A673 (cell line): ENCODE data around the gene INPP5A. TPM values are rescaled to one million over a fixed set of nuclear protein-coding genes. Genes with fewer than 3 reads are reported as not detected.
"Not testable (repeated sequence)": the region's sequence is repeated elsewhere in the genome, so short reads cannot be mapped to it uniquely, and the experiment has no call there.

Source experiments
- BruUV-seq: library from RNA; stranded (reverse); fragments of 400-500 nt; replicated peaks from 2 replicates; lab custom pipeline; 2021; lab: Mats Ljungman, UMichigan
- CTCF ChIA-PET: fragments of 300-600 bp; sonication (Branson Sonifier 250); formaldehyde crosslinking; loops from one replicate; lab custom pipeline; 2022; ENCODE audit warnings: antibody characterized with exemption; lab: Charles Lee
- POLR2A ChIA-PET: fragments of 300-600 bp; sonication (Branson Sonifier 250); formaldehyde crosslinking; loops from one replicate; lab custom pipeline; 2022; ENCODE audit warnings: antibody characterized with exemption; ENCODE audit not compliant: low non-redundant PET; lab: Charles Lee
- DNase-seq: peaks from one replicate; pipeline ENCODE4 v3.0.0-alpha.2; 2015; ENCODE audit warnings: low spot score
- H3K27ac ChIP-seq: fragments of 200-600 bp; sonication (generic); 2 replicates; pipeline ENCODE4 v1.5.1; 2016; ENCODE audit warnings: mixed run types, low read depth, mild to moderate bottlenecking, mixed read lengths, antibody characterized with exemption, low read length; ENCODE audit not compliant: poor library complexity, severe bottlenecking
- H3K27me3 ChIP-seq: fragments of 200-600 bp; sonication (generic); replicated peaks from 2 replicates; pipeline ENCODE4 v1.6.1; 2017; ENCODE audit warnings: mixed run types, low read depth, mild to moderate bottlenecking, mixed read lengths, antibody characterized with exemption, low read length; ENCODE audit not compliant: insufficient read depth, poor library complexity
- H3K36me3 ChIP-seq: fragments of 200-600 bp; sonication (generic); 2 replicates; pipeline ENCODE4 v1.6.1; 2016; ENCODE audit warnings: mixed run types, mild to moderate bottlenecking, mixed read lengths, antibody characterized with exemption, low read length; ENCODE audit not compliant: insufficient read depth, poor library complexity, severe bottlenecking
- H3K4me1 ChIP-seq: fragments of 200-600 bp; sonication (generic); 2 replicates; pipeline ENCODE4 v1.6.1; 2017; ENCODE audit warnings: mixed run types, mild to moderate bottlenecking, mixed read lengths, antibody characterized with exemption, low read length; ENCODE audit not compliant: insufficient read depth, poor library complexity, severe bottlenecking
- H3K4me3 ChIP-seq: fragments of 200-600 bp; sonication (generic); 2 replicates; pipeline ENCODE4 v1.5.1; 2016; ENCODE audit warnings: low read depth, mixed run types, mild to moderate bottlenecking, mixed read lengths, low read length; ENCODE audit not compliant: poor library complexity, severe bottlenecking
- H3K9me3 ChIP-seq: fragments of 200-600 bp; sonication (generic); 2 replicates; pipeline ENCODE4 v1.6.1; 2016; ENCODE audit warnings: mixed run types, low read depth, mild to moderate bottlenecking, mixed read lengths, antibody characterized with exemption, low read length; ENCODE audit not compliant: poor library complexity, severe bottlenecking
- CTCF ChIP-seq: fragments of 300-800, 200-600 bp; sonication (generic); conservative IDR thresholded peaks from 2 replicates; pipeline ENCODE4 v1.5.1; 2017; ENCODE audit warnings: low read depth, mild to moderate bottlenecking, antibody characterized with exemption, low read length, moderate library complexity, mixed read lengths
- EZH2 ChIP-seq: fragments of 200-600 bp; sonication (generic); IDR thresholded peaks from 2 replicates; pipeline ENCODE4 v1.6.1; 2017; ENCODE audit warnings: borderline replicate concordance, low read depth, mild to moderate bottlenecking, mixed read lengths, antibody characterized with exemption, low read length; ENCODE audit not compliant: poor library complexity, severe bottlenecking
- intact Hi-C: fragments of 100-400 bp; cut with micrococcal nuclease; formaldehyde crosslinking; loops from one replicate; pipeline ENCODE4 v1.10.0; 2022; ENCODE audit not compliant: unreplicated experiment
- total RNA-seq: library from RNA; stranded (reverse); gene quantifications from 2 replicates; pipeline ENCODE4 v1.2.3, GENCODE V29; 2021

The INPP5A gene
- total RNA-seq, 1 experiment from 2014 or later, result 21.8 TPM

- no peaks in the 10 kb centered on the region for H3K36me3 ChIP-seq
- H3K9me3 ChIP-seq, result no peaks in the 10 kb centered on the region
- no peak for TF ChIP-seq EZH2
- no peak for TF ChIP-seq CTCF
- no peak for DNase-seq
- intact Hi-C loops, result no loop called here
- H3K27me3 ChIP-seq, result no peaks in the 10 kb centered on the region
- H3K27ac ChIP-seq, result no peak overlapping the region
- ChIA-PET POLR2A (no interaction called here), CTCF (no interaction called here)
- no peak overlapping the region for H3K4me3 ChIP-seq
- BruUV-seq, result no TSS peak
- no peaks in the 10 kb centered on the region for H3K4me1 ChIP-seq
Measured at GRCh38 chr10:132679217-132679595, 141.6 kb downstream of the INPP5A start.

DNA sequence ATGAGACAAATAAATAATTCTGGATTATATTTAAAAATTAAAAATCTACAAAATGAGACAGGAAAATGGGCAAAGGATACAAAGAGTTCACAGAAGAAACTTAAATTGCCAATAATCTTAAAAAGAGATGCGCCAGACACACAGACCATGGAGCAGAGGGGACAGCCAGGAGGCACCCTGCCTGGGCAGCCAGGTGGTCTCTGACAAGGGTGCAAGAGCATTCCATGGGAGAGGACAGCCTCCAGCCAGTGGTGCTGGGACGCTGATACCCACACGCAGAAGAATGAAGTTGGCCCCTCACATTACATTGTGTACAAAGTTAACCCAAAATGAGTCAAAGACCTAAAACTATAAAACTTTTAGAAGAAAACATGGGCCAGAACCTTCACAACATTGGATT is 142.1 kb downstream of the INPP5A start:
- no peak overlapping the region for H3K27ac ChIP-seq
- intact Hi-C loops, result no loop called here
- CTCF ChIA-PET, result no interaction called here
- no peaks in the 10 kb centered on the region for H3K27me3 ChIP-seq
- H3K4me3 ChIP-seq, result no peak overlapping the region
- no peaks in the 10 kb centered on the region for H3K9me3 ChIP-seq
- DNase-seq, result no peak
- H3K4me1 ChIP-seq, result no peaks in the 10 kb centered on the region
- TF ChIP-seq EZH2 (no peak), CTCF (no peak)
- POLR2A ChIA-PET, result no interaction called here
- no peaks in the 10 kb centered on the region for H3K36me3 ChIP-seq
- no TSS peak for BruUV-seq

- intact Hi-C loops, BruUV-seq: not testable (repeated sequence)
Measured at GRCh38 chr10:132680741-132681140, 143.2 kb downstream of the INPP5A start.

DNA sequence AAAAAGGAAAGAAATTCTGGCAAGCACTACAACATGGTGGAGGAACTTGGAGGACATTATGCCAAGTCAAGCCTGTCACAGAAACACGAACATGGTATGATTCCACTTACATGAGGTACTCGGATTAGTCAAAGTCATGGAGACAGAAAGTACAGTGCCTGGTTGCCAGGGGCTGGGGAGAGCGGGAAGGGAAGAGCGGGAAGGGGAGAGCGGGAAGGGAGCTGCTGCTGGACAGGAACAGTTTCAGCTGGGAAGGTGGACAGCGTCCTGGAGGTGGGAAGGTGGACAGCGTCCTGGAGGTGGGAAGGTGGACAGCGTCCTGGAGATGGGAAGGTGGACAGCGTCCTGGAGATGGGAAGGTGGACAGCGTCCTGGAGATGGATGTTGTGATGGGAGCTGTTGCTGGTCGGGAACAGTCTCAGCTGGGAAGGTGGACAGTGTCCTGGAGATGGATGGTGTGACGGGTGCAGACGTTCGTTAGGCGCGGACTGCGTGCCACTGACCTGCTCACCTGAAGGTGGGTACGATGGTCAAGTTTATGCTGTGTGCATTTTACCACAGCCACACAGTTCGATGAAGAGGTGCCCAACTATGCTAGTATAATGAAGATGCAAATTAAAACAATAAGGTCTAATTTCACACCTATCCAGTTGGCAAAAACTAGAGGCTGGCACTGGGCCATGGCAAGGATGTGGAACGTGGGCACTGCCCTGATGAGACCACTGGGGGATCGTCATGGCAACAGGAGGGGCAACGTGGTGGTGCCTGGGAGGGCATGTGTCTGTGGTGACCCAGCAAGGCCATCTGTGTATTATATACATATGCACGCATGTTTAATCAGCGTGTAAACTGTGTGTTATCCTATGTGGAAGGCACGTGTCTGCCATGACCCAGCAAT is 144.5 kb downstream of the INPP5A start:
- ChIA-PET CTCF (no interaction called here), POLR2A (no interaction called here)
- BruUV-seq, result no TSS peak
- Histone ChIP-seq H3K27ac (no peak overlapping the region), H3K27me3 (no peaks in the 10 kb centered on the region), H3K36me3 (no peaks in the 10 kb centered on the region), H3K4me3 (no peak overlapping the region), H3K9me3 (no peaks in the 10 kb centered on the region), H3K4me1 (no peaks in the 10 kb centered on the region)
- intact Hi-C loops, result no loop called here
- TF ChIP-seq EZH2, result no peak
- TF ChIP-seq CTCF, result no peak
- no peak for DNase-seq

More at GRCh38 chr10:132680741-132681140, 143.2 kb downstream of the INPP5A start:
- DNase-seq, H3K4me1 ChIP-seq, H3K27ac ChIP-seq, H3K4me3 ChIP-seq, H3K27me3 ChIP-seq, H3K36me3 ChIP-seq, POLR2A ChIA-PET, CTCF ChIA-PET, H3K9me3 ChIP-seq: not testable (repeated sequence)
